HepG2 (cell line): ENCODE measurements around the gene NDUFB3.
"Not testable (repeated sequence)": the region's sequence is repeated elsewhere in the genome, so short reads cannot be mapped to it uniquely, and the experiment has no call there.

Source experiments
- ATF3 ChIP-seq: sonication (generic); formaldehyde crosslinking; IDR thresholded peaks from 2 replicates; pipeline ENCODE4 v1.4.0; 2020; ENCODE audit warnings: missing genetic modification reagents
- FOXK2 ChIP-seq: fragments of 450-650 bp; IDR thresholded peaks from 2 replicates; pipeline ENCODE4 v1.6.1; 2016
- FOXM1 ChIP-seq: sonication (generic); formaldehyde crosslinking; IDR thresholded peaks from 2 replicates; pipeline ENCODE4 v1.5.0; 2020; ENCODE audit warnings: missing genetic modification reagents
- GABPB1 ChIP-seq: IDR thresholded peaks from 2 replicates; pipeline ENCODE4 v1.6.1; 2016; ENCODE audit warnings: mild to moderate bottlenecking, missing genetic modification reagents, moderate library complexity, missing compliant biosample characterization
- MYC ChIP-seq: sonication (generic); formaldehyde crosslinking; IDR thresholded peaks from 2 replicates; pipeline ENCODE4 v1.9.0; 2021; ENCODE audit warnings: missing genetic modification reagents, borderline replicate concordance
- NFE2L2 ChIP-seq: fragments of 150-350 bp; IDR thresholded peaks from 2 replicates; pipeline ENCODE4 v1.6.1; 2014; ENCODE audit warnings: low read length
- POLR2A ChIP-seq, 2 experiments: IDR thresholded peaks; 2 replicates each; pipeline ENCODE4 v1.6.1; 2011; ENCODE audit warnings: low read depth in 2 of 2, low read length in 2 of 2, mild to moderate bottlenecking in 1 of 2, moderate library complexity in 1 of 2; ENCODE audit not compliant: insufficient read depth in 1 of 2
- RFX5 ChIP-seq: IDR thresholded peaks from 2 replicates; pipeline ENCODE4 v1.6.1; 2011; ENCODE audit warnings: low read depth, low read length, improper control_type of control experiment
- SOX13 ChIP-seq, 3 experiments: fragments of 450-650 bp in 1 of 3; sonication (generic) in 1 of 3; formaldehyde crosslinking in 1 of 3; IDR thresholded peaks in 2 of 3; conservative IDR thresholded peaks in 1 of 3; 2 replicates each; pipeline versions ENCODE4 v1.5.0 to v1.6.1; 2016 to 2020; ENCODE audit warnings: antibody characterized with exemption in 1 of 3, mild to moderate bottlenecking in 1 of 3, missing compliant biosample characterization in 1 of 3, missing genetic modification reagents in 1 of 3, moderate library complexity in 1 of 3
- SRF ChIP-seq: IDR thresholded peaks from 2 replicates; pipeline ENCODE4 v1.6.1; 2011; ENCODE audit warnings: mild to moderate bottlenecking, low read depth, low read length, moderate library complexity
- ZNF232 ChIP-seq: sonication (generic); formaldehyde crosslinking; IDR thresholded peaks from 2 replicates; pipeline ENCODE4 v1.4.0; 2020; ENCODE audit warnings: missing genetic modification reagents, borderline replicate concordance
- ZNF709 ChIP-seq: sonication (generic); formaldehyde crosslinking; IDR thresholded peaks from 2 replicates; pipeline ENCODE4 v1.5.0; 2020; ENCODE audit warnings: mild to moderate bottlenecking, missing genetic modification reagents
- TF ChIP-seq, protein P1 (sequence below): sonication (generic); formaldehyde crosslinking; IDR thresholded peaks from 2 replicates; pipeline ENCODE4 v1.5.0; 2020; ENCODE audit warnings: mild to moderate bottlenecking, missing genetic modification reagents, moderate library complexity
- TF ChIP-seq, protein P2 (sequence below): sonication (generic); formaldehyde crosslinking; IDR thresholded peaks from 2 replicates; pipeline ENCODE4 v1.5.0; 2020; ENCODE audit warnings: missing genetic modification reagents

DNA sequence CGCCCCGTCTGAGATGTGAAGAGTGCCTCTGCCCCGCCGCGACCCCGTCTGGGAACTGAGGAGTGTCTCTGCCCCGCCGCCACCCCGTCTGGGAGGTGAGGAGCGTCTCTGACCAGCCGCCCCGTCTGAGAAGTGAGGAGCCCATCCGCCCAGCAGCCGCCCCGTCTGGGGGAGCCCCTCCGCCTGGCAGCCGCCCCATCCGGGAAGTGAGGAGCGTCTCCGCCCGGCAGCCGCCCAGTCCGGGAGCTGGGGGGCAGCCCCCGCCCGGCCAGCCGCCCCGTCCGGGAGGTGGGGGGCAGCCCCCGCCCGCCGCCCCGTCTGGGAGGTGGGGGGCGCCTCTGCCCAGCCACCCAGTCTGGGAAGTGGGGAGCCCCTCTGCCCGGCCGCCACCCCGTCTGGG, 29.4 kb upstream of the NDUFB3 start:
- not testable (repeated sequence) for TF ChIP-seq SOX13 (IDR thresholded peaks at IDR 0.05); SOX13 (CRISPR knock-in tag; conservative IDR thresholded peaks at IDR 0.05 in 1 of 2, IDR thresholded peaks at IDR 0.05 in 1 of 2); FOXK2; NFE2L2; GABPB1; FOXM1 (CRISPR knock-in tag); MYC (CRISPR knock-in tag); ZNF709 (CRISPR knock-in tag); ZNF232; SRF; POLR2A (IDR thresholded peaks at IDR 0.05; ENCODE audit: insufficient read depth in 1 of 2, low read depth in 2 of 2, low read length in 2 of 2); RFX5; ATF3
- TF ChIP-seq, protein P1, sequence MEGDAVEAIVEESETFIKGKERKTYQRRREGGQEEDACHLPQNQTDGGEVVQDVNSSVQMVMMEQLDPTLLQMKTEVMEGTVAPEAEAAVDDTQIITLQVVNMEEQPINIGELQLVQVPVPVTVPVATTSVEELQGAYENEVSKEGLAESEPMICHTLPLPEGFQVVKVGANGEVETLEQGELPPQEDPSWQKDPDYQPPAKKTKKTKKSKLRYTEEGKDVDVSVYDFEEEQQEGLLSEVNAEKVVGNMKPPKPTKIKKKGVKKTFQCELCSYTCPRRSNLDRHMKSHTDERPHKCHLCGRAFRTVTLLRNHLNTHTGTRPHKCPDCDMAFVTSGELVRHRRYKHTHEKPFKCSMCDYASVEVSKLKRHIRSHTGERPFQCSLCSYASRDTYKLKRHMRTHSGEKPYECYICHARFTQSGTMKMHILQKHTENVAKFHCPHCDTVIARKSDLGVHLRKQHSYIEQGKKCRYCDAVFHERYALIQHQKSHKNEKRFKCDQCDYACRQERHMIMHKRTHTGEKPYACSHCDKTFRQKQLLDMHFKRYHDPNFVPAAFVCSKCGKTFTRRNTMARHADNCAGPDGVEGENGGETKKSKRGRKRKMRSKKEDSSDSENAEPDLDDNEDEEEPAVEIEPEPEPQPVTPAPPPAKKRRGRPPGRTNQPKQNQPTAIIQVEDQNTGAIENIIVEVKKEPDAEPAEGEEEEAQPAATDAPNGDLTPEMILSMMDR (CRISPR knock-in tag), result not testable (repeated sequence)
- TF ChIP-seq, protein P2, sequence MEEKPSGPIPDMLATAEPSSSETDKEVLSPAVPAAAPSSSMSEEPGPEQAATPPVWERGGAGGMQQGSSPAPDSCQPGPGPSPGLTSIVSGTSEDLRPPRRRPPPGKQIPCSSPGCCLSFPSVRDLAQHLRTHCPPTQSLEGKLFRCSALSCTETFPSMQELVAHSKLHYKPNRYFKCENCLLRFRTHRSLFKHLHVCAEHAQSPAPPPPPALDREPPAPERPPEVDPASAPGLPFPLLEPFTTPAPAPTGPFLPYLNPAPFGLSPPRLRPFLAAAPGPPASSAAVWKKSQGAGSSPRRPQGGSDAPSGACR (CRISPR knock-in tag), result not testable (repeated sequence)
